H1 (cell line): ENCODE measurements around the gene VWF. TPM values are rescaled to one million over a fixed set of nuclear protein-coding genes. Genes with fewer than 3 reads are reported as not detected.

Experiments used
- CTCF ChIA-PET: fragments of 300-600 bp; sonication (Branson Sonifier 250); formaldehyde crosslinking; loops from one replicate; lab custom pipeline; 2021; ENCODE audit not compliant: partially characterized antibody; lab: Charles Lee
- POLR2A ChIA-PET: fragments of 300-600 bp; sonication (Branson Sonifier 250); formaldehyde crosslinking; loops from one replicate; lab custom pipeline; 2021; ENCODE audit warnings: inconsistent platforms; ENCODE audit not compliant: partially characterized antibody; lab: Charles Lee
- DNase-seq, 2 experiments: peaks; one replicate each; pipeline versions ENCODE4 v3.0.0 to v3.0.0-alpha.2; 2010 to 2022; ENCODE audit warnings: low spot score in 2 of 2, low read depth in 1 of 2, mixed read lengths in 1 of 2
- FAIRE-seq: peaks from 2 replicates; lab custom pipeline; 2011; peaks lifted over from hg19 to GRCh38; lab: Jason Lieb, UNC
- H2AFZ ChIP-seq: 2 replicates; pipeline ENCODE4 v1.8.1; 2012; ENCODE audit warnings: low read length, inconsistent platforms
- H2AK5ac ChIP-seq: 2 replicates; pipeline ENCODE4 v1.6.1; 2013; ENCODE audit warnings: low read depth, low read length
- H2BK120ac ChIP-seq: replicated peaks from 2 replicates; pipeline ENCODE3; 2013; ENCODE audit warnings: low read depth, low read length, inconsistent platforms
- H2BK12ac ChIP-seq: 2 replicates; pipeline ENCODE4 v1.6.1; 2013; ENCODE audit warnings: low read depth, low read length
- H2BK15ac ChIP-seq: 2 replicates; pipeline ENCODE4 v1.6.1; 2013; ENCODE audit warnings: low read length
- H2BK20ac ChIP-seq: 2 replicates; pipeline ENCODE4 v1.6.1; 2013; ENCODE audit warnings: low read length
- H2BK5ac ChIP-seq: 2 replicates; pipeline ENCODE4 v1.6.1; 2013; ENCODE audit warnings: low read depth, low read length
- H3K14ac ChIP-seq: 2 replicates; pipeline ENCODE4 v1.6.1; 2013; ENCODE audit warnings: inconsistent platforms; ENCODE audit not compliant: insufficient read length
- H3K18ac ChIP-seq: 2 replicates; pipeline ENCODE4 v1.6.1; 2013; ENCODE audit warnings: low read length; ENCODE audit errors: extremely low read depth
- H3K23ac ChIP-seq: 2 replicates; pipeline ENCODE4 v1.6.1; 2013; ENCODE audit warnings: inconsistent platforms; ENCODE audit not compliant: insufficient read length
- H3K23me2 ChIP-seq: 2 replicates; pipeline ENCODE4 v1.6.1; 2013; ENCODE audit warnings: low read depth, low read length
- H3K27ac ChIP-seq: 2 replicates; pipeline ENCODE4 v1.6.1; 2011; ENCODE audit warnings: low read depth, low read length, inconsistent platforms
- H3K27me3 ChIP-seq, 4 experiments: replicated peaks in 1 of 4; 1 replicate in 1 of 4; 2 replicates in 3 of 4; pipeline versions ENCODE4 v1.6.1 to v1.8.1; 2011 to 2013; ENCODE audit warnings: low read length in 3 of 4, mild to moderate bottlenecking in 3 of 4, inconsistent platforms in 2 of 4, mixed read lengths in 2 of 4, moderate library complexity in 1 of 4; ENCODE audit not compliant: control insufficient read depth in 3 of 4, insufficient read depth in 3 of 4; ENCODE audit errors: extremely low read depth in 1 of 4
- H3K36me3 ChIP-seq, 4 experiments: 2 replicates each; pipeline versions ENCODE4 v1.6.1 to v1.8.1; 2011 to 2013; ENCODE audit warnings: mild to moderate bottlenecking in 4 of 4, low read length in 3 of 4, moderate library complexity in 2 of 4, control low read depth in 1 of 4, inconsistent platforms in 1 of 4; ENCODE audit not compliant: insufficient read depth in 4 of 4, control insufficient read depth in 2 of 4
- H3K4ac ChIP-seq: replicated peaks from 2 replicates; pipeline ENCODE3; 2013; ENCODE audit warnings: low read length, low read depth, mixed read lengths, inconsistent platforms; ENCODE audit not compliant: insufficient read length
- H3K4me1 ChIP-seq, 4 experiments: replicated peaks in 1 of 4; 1 replicate in 1 of 4; 2 replicates in 3 of 4; pipeline versions ENCODE4 v1.6.1 to v1.8.1; 2011 to 2013; ENCODE audit warnings: low read length in 3 of 4, inconsistent platforms in 2 of 4, mixed read lengths in 1 of 4; ENCODE audit not compliant: insufficient read depth in 4 of 4, control insufficient read depth in 3 of 4
- H3K4me2 ChIP-seq, 2 experiments: 2 replicates each; pipeline versions ENCODE4 v1.6.1 to v1.8.1; 2011 to 2013; ENCODE audit warnings: low read depth in 2 of 2, low read length in 2 of 2, control low read depth in 1 of 2, inconsistent platforms in 1 of 2, mild to moderate bottlenecking in 1 of 2; ENCODE audit not compliant: insufficient read depth in 1 of 2
- H3K4me3 ChIP-seq, 4 experiments: fragments of 200-600, 300-600 bp in 1 of 4; sonication (generic), shearing (Covaris generic), sonication (Bioruptor Twin) in 1 of 4; 2 replicates each; pipeline versions ENCODE4 v1.5.1 to v1.8.1; 2011 to 2016; ENCODE audit warnings: low read length in 4 of 4, low read depth in 3 of 4, control low read depth in 2 of 4, inconsistent platforms in 2 of 4, mild to moderate bottlenecking in 2 of 4, mixed read lengths in 1 of 4, moderate library complexity in 1 of 4; ENCODE audit not compliant: insufficient read depth in 2 of 4; ENCODE audit errors: extremely low read depth in 1 of 4
- H3K56ac ChIP-seq: replicated peaks from 2 replicates; pipeline ENCODE3; 2013; ENCODE audit warnings: low read depth, mild to moderate bottlenecking, mixed read lengths, low read length, inconsistent platforms; ENCODE audit not compliant: insufficient read length
- H3K79me1 ChIP-seq: 2 replicates; pipeline ENCODE4 v1.6.1; 2013; ENCODE audit warnings: low read depth, low read length, control low read depth
- H3K79me2 ChIP-seq, 2 experiments: 2 replicates each; pipeline versions ENCODE4 v1.6.1 to v1.8.1; 2012 to 2013; ENCODE audit warnings: low read length in 2 of 2, mild to moderate bottlenecking in 2 of 2, inconsistent platforms in 1 of 2; ENCODE audit not compliant: insufficient read depth in 2 of 2, control insufficient read depth in 1 of 2
- H3K9ac ChIP-seq, 4 experiments: replicated peaks in 1 of 4; 1 replicate in 1 of 4; 2 replicates in 3 of 4; pipeline versions ENCODE4 v1.6.1 to v1.8.1; 2011 to 2013; ENCODE audit warnings: low read depth in 3 of 4, low read length in 3 of 4, control low read depth in 2 of 4, mild to moderate bottlenecking in 2 of 4, moderate library complexity in 2 of 4, inconsistent platforms in 1 of 4; ENCODE audit errors: extremely low read depth in 1 of 4
- H3K9me3 ChIP-seq, 2 experiments: 2 replicates each; pipeline versions ENCODE4 v1.6.1 to v1.8.1; 2012 to 2013; ENCODE audit warnings: mild to moderate bottlenecking in 2 of 2, moderate library complexity in 2 of 2, control low read depth in 1 of 2, inconsistent platforms in 1 of 2, low read depth in 1 of 2, low read length in 1 of 2, mixed read lengths in 1 of 2; ENCODE audit not compliant: insufficient read depth in 2 of 2
- H4K20me1 ChIP-seq, 2 experiments: replicated peaks in 1 of 2; 2 replicates each; pipeline versions ENCODE3 to v1.8.1; 2011 to 2013; ENCODE audit warnings: inconsistent platforms in 2 of 2, low read length in 2 of 2, mild to moderate bottlenecking in 1 of 2; ENCODE audit not compliant: insufficient read depth in 2 of 2, control insufficient read depth in 1 of 2
- H4K5ac ChIP-seq: 2 replicates; pipeline ENCODE4 v1.6.1; 2013; ENCODE audit warnings: low read length, low read depth, mixed read lengths, inconsistent platforms; ENCODE audit not compliant: insufficient read length
- H4K8ac ChIP-seq: 2 replicates; pipeline ENCODE4 v1.8.0; 2013; ENCODE audit warnings: mild to moderate bottlenecking, moderate library complexity, low read length, inconsistent platforms; ENCODE audit not compliant: insufficient read depth; ENCODE audit errors: extremely low read depth
- H4K91ac ChIP-seq: replicated peaks from 2 replicates; pipeline ENCODE3; 2013; ENCODE audit warnings: low read length, mixed read lengths, inconsistent platforms; ENCODE audit not compliant: insufficient read length
- PHF8 ChIP-seq: fragments of 200-600 bp; sonication (generic); conservative IDR thresholded peaks from 2 replicates; pipeline ENCODE4 v1.7.1; 2012; ENCODE audit warnings: low read depth, mild to moderate bottlenecking, inconsistent platforms, low read length, moderate library complexity
- WGBS, 2 experiments: shearing (Covaris generic) in 1 of 2; methylation state at CpG; one replicate each; pipeline versions ENCODE4 v1.1.6 to v1.1.7; 2013 to 2015; ENCODE audit warnings: low lambda C conversion rate in 2 of 2, mixed read lengths in 2 of 2, inconsistent platforms in 1 of 2, low coverage in 1 of 2, missing lambda C conversion rate in 1 of 2; ENCODE audit not compliant: insufficient replicate concordance in 2 of 2, insufficient coverage in 1 of 2, insufficient read length in 1 of 2; ENCODE audit errors: extremely low coverage in 1 of 2, missing lambda C conversion rate in 1 of 2; 5-methylcytosine and 5-hydroxymethylcytosine counted together
- polyA plus RNA-seq, 7 experiments: library from polyadenylated mRNA; depleted of rRNA in 3 of 7; stranded (reverse) in 5 of 7; unstranded in 2 of 7; fragments of >200 nt in 5 of 7; fragments of 200-250 nt in 2 of 7; gene quantifications; 1 replicate in 5 of 7; 2 replicates in 1 of 7; 4 replicates in 1 of 7; pipeline versions ENCODE4 v1.2.1 to v1.2.3, GENCODE V29; 2011 to 2013; ENCODE audit warnings: missing spikeins in 2 of 7, mixed read lengths in 2 of 7
- total RNA-seq: library from RNA; stranded (reverse); fragmentation: NEBNext Ultra II Directional; extraction: Animal tissue kit (Norgen Biotek cat#: 25700); gene quantifications from 2 replicates; pipeline ENCODE4 v1.2.1, GENCODE V29; 2021
- TF ChIP-seq, protein P1 (sequence below): IDR thresholded peaks from 2 replicates; pipeline ENCODE4 v1.6.1; 2012; ENCODE audit warnings: low read length, inconsistent platforms
- TF ChIP-seq, protein P2 (sequence below), 3 experiments: IDR thresholded peaks; 1 replicate in 2 of 3; 2 replicates in 1 of 3; pipeline versions ENCODE4 v1.5.1 to v1.6.1; 2011; ENCODE audit warnings: low read length in 3 of 3, mild to moderate bottlenecking in 3 of 3, inconsistent platforms in 2 of 3, low read depth in 1 of 3, moderate library complexity in 1 of 3; ENCODE audit not compliant: insufficient read depth in 1 of 3; ENCODE audit errors: control extremely low read depth in 1 of 3

The VWF gene
- total and polyA plus RNA-seq, 2 of the 8 experiments (the other 6 are each of a cell fraction or from before 2014, with no cell fraction given): 0.39 to 0.60 TPM

DNA sequence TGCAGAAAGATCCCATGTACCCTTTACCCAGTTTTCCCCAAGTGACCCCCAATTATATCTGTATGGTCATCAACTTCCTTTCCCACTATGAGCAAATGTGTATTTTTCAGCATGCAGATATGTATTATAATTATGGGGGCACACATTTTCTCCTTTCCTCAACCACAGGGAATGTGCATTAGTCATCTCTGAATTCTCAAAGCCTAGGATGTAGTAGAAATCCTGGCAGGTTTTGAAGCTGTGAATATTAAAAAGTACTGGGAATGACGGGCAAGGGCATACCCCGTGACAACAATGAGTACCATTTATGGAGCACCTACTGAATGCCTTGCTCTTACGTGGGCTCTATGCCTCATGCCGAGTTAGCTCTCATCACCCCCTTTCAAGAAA is 71.5 kb downstream of the VWF start:
- TF ChIP-seq, protein P1, sequence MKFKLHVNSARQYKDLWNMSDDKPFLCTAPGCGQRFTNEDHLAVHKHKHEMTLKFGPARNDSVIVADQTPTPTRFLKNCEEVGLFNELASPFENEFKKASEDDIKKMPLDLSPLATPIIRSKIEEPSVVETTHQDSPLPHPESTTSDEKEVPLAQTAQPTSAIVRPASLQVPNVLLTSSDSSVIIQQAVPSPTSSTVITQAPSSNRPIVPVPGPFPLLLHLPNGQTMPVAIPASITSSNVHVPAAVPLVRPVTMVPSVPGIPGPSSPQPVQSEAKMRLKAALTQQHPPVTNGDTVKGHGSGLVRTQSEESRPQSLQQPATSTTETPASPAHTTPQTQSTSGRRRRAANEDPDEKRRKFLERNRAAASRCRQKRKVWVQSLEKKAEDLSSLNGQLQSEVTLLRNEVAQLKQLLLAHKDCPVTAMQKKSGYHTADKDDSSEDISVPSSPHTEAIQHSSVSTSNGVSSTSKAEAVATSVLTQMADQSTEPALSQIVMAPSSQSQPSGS: no peak
- TF ChIP-seq, protein P2, sequence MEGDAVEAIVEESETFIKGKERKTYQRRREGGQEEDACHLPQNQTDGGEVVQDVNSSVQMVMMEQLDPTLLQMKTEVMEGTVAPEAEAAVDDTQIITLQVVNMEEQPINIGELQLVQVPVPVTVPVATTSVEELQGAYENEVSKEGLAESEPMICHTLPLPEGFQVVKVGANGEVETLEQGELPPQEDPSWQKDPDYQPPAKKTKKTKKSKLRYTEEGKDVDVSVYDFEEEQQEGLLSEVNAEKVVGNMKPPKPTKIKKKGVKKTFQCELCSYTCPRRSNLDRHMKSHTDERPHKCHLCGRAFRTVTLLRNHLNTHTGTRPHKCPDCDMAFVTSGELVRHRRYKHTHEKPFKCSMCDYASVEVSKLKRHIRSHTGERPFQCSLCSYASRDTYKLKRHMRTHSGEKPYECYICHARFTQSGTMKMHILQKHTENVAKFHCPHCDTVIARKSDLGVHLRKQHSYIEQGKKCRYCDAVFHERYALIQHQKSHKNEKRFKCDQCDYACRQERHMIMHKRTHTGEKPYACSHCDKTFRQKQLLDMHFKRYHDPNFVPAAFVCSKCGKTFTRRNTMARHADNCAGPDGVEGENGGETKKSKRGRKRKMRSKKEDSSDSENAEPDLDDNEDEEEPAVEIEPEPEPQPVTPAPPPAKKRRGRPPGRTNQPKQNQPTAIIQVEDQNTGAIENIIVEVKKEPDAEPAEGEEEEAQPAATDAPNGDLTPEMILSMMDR (IDR thresholded peaks at IDR 0.05; ENCODE audit: control extremely low read depth in 1 of 3, insufficient read depth in 1 of 3, low read depth in 1 of 3, low read length in 3 of 3): no peak
- no peak for TF ChIP-seq PHF8
- TF ChIP-seq, all 59 proteins: peak for 0
- no peak overlapping the region for H3K27ac ChIP-seq
- H2AFZ ChIP-seq: no peak overlapping the region
- H2BK120ac ChIP-seq: no peak overlapping the region
- H2BK12ac ChIP-seq: no peak overlapping the region
- H3K79me2 ChIP-seq: no peaks in the 10 kb centered on the region
- no peak overlapping the region for H3K18ac ChIP-seq
- no peak overlapping the region for H3K4ac ChIP-seq
- FAIRE-seq (no peak), DNase-seq (no peak)
- peaks cover 8% of the 10 kb centered on the region; the same call in 1 of the 2 replicates for H3K23me2 ChIP-seq
- 90% methylated on average over 4 of the region's 4 CpGs; no CpG with 5 or more reads in 1 of the 2 experiments for WGBS, 2 experiments
- no peak overlapping the region for H4K8ac ChIP-seq
- no peak overlapping the region for H3K56ac ChIP-seq
- H3K9me3 ChIP-seq: no peaks in the 10 kb centered on the region
- H3K27me3 ChIP-seq: peaks cover 0 to 13% (median 10%) of the 10 kb centered on the region in 4 experiments; a peak in 5 of 7 replicates
- H3K79me1 ChIP-seq: no peaks in the 10 kb centered on the region
- H3K14ac ChIP-seq: no peak overlapping the region
- no peak overlapping the region for H2AK5ac ChIP-seq
- H3K36me3 ChIP-seq: no peaks in the 10 kb centered on the region
- H3K23ac ChIP-seq: no peak overlapping the region
- ChIA-PET CTCF (interaction anchor here (0.9 to 4.7 kb wide), 9 partner anchors 11 to 245 kb away, joined by 3 to 44 read pairs (median 11); no protein-coding TSS in a partner anchor), POLR2A (no interaction called here)
- no peak overlapping the region for H3K9ac ChIP-seq
- peaks cover 0 to 10% (median 8%) of the 10 kb centered on the region in 4 experiments; a peak in 5 of 7 replicates for H3K4me1 ChIP-seq
- H3K4me3 ChIP-seq: no peak overlapping the region
- no peak overlapping the region for H2BK15ac ChIP-seq
- no peak overlapping the region for H2BK20ac ChIP-seq
- no peak overlapping the region for H2BK5ac ChIP-seq
- H4K5ac ChIP-seq: no peak overlapping the region
- no peak overlapping the region for H3K4me2 ChIP-seq
- no peaks in the 10 kb centered on the region for H4K20me1 ChIP-seq
- H4K91ac ChIP-seq: no peak overlapping the region
